ENCODE data around the gene NEO1. TPM values are rescaled to one million over a fixed set of nuclear protein-coding genes. Genes with fewer than 3 reads are reported as not detected.

Gene NEO1
- total and polyA plus RNA-seq, 9 of the 15 experiments (the other 6 are each of a cell fraction or from before 2014, with no cell fraction given): 0.08 to 1.7 (median 0.48) TPM

DNA sequence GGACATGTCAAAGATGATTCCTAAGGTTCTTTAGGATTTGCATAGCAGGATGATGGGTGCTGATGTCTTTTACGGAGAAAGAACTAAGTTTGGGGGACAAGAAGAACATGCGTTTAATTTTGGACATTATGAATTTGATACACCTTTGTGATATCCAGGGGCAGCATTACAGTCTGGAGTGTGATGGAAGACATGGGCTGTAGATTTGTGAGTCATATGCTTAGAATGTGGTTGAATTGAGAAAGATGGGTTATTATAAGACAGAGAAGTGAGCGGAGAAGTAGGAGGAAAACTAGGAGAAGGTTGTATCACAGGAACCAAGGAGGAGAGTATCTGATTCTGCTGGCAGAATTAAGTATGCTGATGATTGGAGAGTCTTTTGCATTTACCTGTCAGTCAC lies 20.6 kb downstream of the NEO1 start:
- Histone ChIP-seq H3K36me3 (ENCODE audit: control insufficient read depth, insufficient read depth, low read length) (no peaks in the 10 kb centered on the region), H3K9me3 (replicated peaks; ENCODE audit: control insufficient read depth, insufficient read depth, low read depth, low read length) (no peaks in the 10 kb centered on the region), H3K9ac (ENCODE audit: insufficient read depth in 1 of 2, low read depth in 2 of 2, low read length in 2 of 2) (no peak overlapping the region), H3K4me1 (replicated peaks in 1 of 2; ENCODE audit: control insufficient read depth in 2 of 2, insufficient read depth in 2 of 2, low read length in 2 of 2) (no peaks in the 10 kb centered on the region), H3K27me3 (ENCODE audit: control insufficient read depth in 2 of 2, insufficient read depth in 2 of 2, low read length in 2 of 2) (no peaks in the 10 kb centered on the region; a peak in 1 of 5 replicates), H3K9me1 (ENCODE audit: control insufficient read depth, insufficient read depth, low read length) (no peaks in the 10 kb centered on the region), H2AFZ (ENCODE audit: low read depth, low read length) (no peak overlapping the region), H3K4me3 (no peak overlapping the region), H3K4me2 (ENCODE audit: insufficient read depth, low read length) (no peak overlapping the region), H3K27ac (ENCODE audit: extremely low read depth, low read depth, low read length) (no peak overlapping the region), H3K79me2 (ENCODE audit: control insufficient read depth, insufficient read depth, low read length) (no peaks in the 10 kb centered on the region), H4K20me1 (replicated peaks; ENCODE audit: control insufficient read depth, insufficient read depth, low read length) (no peaks in the 10 kb centered on the region; the same call in 1 of the 2 replicates)
- in situ Hi-C loops (cut with MboI) (loop anchor here (10.0 kb wide), 1 partner anchor 288 kb away; the partner anchor contains the start of gene ADPGK), intact Hi-C loops (cut with micrococcal nuclease) (no loop called here)
- FAIRE-seq (no peak), ATAC-seq (no peak), DNase-seq (ENCODE audit: extremely low read depth in 1 of 4, low spot score in 3 of 4) (no peak)
- WGBS (ENCODE audit: insufficient coverage, low coverage, missing lambda C conversion rate): 0% methylated on average over 3 of the region's 3 CpGs
- POLR2A ChIA-PET: no interaction called here
- BruUV-seq (replicated peaks): no TSS peak
- CTCF ChIA-PET (ENCODE audit: low intra/inter-chr PET ratio): no interaction called here
- TF ChIP-seq PHF8 (IDR thresholded peaks at IDR 0.05; ENCODE audit: borderline replicate concordance, low read length): no peak
- no peak for TF ChIP-seq PPARD (CRISPR knock-in tag; IDR thresholded peaks at IDR 0.05)
- TF ChIP-seq, protein P1, sequence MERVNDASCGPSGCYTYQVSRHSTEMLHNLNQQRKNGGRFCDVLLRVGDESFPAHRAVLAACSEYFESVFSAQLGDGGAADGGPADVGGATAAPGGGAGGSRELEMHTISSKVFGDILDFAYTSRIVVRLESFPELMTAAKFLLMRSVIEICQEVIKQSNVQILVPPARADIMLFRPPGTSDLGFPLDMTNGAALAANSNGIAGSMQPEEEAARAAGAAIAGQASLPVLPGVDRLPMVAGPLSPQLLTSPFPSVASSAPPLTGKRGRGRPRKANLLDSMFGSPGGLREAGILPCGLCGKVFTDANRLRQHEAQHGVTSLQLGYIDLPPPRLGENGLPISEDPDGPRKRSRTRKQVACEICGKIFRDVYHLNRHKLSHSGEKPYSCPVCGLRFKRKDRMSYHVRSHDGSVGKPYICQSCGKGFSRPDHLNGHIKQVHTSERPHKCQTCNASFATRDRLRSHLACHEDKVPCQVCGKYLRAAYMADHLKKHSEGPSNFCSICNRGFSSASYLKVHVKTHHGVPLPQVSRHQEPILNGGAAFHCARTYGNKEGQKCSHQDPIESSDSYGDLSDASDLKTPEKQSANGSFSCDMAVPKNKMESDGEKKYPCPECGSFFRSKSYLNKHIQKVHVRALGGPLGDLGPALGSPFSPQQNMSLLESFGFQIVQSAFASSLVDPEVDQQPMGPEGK (CRISPR knock-in tag; IDR thresholded peaks at IDR 0.05; ENCODE audit: borderline replicate concordance): no peak
- TF ChIP-seq, protein P2, sequence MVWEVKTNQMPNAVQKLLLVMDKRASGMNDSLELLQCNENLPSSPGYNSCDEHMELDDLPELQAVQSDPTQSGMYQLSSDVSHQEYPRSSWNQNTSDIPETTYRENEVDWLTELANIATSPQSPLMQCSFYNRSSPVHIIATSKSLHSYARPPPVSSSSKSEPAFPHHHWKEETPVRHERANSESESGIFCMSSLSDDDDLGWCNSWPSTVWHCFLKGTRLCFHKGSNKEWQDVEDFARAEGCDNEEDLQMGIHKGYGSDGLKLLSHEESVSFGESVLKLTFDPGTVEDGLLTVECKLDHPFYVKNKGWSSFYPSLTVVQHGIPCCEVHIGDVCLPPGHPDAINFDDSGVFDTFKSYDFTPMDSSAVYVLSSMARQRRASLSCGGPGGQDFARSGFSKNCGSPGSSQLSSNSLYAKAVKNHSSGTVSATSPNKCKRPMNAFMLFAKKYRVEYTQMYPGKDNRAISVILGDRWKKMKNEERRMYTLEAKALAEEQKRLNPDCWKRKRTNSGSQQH (CRISPR knock-in tag; IDR thresholded peaks at IDR 0.05): no peak
- TF ChIP-seq, protein P3, sequence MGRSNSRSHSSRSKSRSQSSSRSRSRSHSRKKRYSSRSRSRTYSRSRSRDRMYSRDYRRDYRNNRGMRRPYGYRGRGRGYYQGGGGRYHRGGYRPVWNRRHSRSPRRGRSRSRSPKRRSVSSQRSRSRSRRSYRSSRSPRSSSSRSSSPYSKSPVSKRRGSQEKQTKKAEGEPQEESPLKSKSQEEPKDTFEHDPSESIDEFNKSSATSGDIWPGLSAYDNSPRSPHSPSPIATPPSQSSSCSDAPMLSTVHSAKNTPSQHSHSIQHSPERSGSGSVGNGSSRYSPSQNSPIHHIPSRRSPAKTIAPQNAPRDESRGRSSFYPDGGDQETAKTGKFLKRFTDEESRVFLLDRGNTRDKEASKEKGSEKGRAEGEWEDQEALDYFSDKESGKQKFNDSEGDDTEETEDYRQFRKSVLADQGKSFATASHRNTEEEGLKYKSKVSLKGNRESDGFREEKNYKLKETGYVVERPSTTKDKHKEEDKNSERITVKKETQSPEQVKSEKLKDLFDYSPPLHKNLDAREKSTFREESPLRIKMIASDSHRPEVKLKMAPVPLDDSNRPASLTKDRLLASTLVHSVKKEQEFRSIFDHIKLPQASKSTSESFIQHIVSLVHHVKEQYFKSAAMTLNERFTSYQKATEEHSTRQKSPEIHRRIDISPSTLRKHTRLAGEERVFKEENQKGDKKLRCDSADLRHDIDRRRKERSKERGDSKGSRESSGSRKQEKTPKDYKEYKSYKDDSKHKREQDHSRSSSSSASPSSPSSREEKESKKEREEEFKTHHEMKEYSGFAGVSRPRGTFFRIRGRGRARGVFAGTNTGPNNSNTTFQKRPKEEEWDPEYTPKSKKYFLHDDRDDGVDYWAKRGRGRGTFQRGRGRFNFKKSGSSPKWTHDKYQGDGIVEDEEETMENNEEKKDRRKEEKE (IDR thresholded peaks at IDR 0.05; ENCODE audit: borderline replicate concordance in 1 of 2, control insufficient read depth in 1 of 2, low read depth in 2 of 2, low read length in 1 of 2): no peak
- TF ChIP-seq RBM14 (IDR thresholded peaks at IDR 0.05; ENCODE audit: borderline replicate concordance, insufficient read depth, low read depth, low read length): no peak
- TF ChIP-seq, protein P4, sequence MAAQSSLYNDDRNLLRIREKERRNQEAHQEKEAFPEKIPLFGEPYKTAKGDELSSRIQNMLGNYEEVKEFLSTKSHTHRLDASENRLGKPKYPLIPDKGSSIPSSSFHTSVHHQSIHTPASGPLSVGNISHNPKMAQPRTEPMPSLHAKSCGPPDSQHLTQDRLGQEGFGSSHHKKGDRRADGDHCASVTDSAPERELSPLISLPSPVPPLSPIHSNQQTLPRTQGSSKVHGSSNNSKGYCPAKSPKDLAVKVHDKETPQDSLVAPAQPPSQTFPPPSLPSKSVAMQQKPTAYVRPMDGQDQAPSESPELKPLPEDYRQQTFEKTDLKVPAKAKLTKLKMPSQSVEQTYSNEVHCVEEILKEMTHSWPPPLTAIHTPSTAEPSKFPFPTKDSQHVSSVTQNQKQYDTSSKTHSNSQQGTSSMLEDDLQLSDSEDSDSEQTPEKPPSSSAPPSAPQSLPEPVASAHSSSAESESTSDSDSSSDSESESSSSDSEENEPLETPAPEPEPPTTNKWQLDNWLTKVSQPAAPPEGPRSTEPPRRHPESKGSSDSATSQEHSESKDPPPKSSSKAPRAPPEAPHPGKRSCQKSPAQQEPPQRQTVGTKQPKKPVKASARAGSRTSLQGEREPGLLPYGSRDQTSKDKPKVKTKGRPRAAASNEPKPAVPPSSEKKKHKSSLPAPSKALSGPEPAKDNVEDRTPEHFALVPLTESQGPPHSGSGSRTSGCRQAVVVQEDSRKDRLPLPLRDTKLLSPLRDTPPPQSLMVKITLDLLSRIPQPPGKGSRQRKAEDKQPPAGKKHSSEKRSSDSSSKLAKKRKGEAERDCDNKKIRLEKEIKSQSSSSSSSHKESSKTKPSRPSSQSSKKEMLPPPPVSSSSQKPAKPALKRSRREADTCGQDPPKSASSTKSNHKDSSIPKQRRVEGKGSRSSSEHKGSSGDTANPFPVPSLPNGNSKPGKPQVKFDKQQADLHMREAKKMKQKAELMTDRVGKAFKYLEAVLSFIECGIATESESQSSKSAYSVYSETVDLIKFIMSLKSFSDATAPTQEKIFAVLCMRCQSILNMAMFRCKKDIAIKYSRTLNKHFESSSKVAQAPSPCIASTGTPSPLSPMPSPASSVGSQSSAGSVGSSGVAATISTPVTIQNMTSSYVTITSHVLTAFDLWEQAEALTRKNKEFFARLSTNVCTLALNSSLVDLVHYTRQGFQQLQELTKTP (IDR thresholded peaks at IDR 0.05; ENCODE audit: low read depth in 1 of 2, partially characterized antibody in 2 of 2): no peak
- TF ChIP-seq TEAD2 (tag; IDR thresholded peaks at IDR 0.05): no peak
- no peak for TF ChIP-seq FOXJ2 (tag; IDR thresholded peaks at IDR 0.05)
